Loucy (cell line): Measurements from ENCODE around the gene TMOD1.
"Not testable (repeated sequence)": the region's sequence is repeated elsewhere in the genome, so short reads cannot be mapped to it uniquely, and the experiment has no call there.

Experiments used
- H2AFZ ChIP-seq: fragments of 200-600 bp; sonication (generic); 2 replicates; pipeline ENCODE4 v1.6.0; 2016; ENCODE audit warnings: antibody characterized with exemption, mild to moderate bottlenecking, low read length, moderate library complexity
- H3F3A ChIP-seq: fragments of 200-600 bp; 2 replicates; pipeline ENCODE4 v1.6.0; 2016; ENCODE audit warnings: antibody characterized with exemption, low read depth, mild to moderate bottlenecking
- H3K27me3 ChIP-seq: fragments of 200-600 bp; sonication (generic); 2 replicates; pipeline ENCODE4 v1.6.1; 2014; ENCODE audit warnings: low read length, mild to moderate bottlenecking; ENCODE audit not compliant: insufficient read depth, poor library complexity, severe bottlenecking
- H3K36me3 ChIP-seq: fragments of 200-600 bp; sonication (generic); 2 replicates; pipeline ENCODE4 v1.6.1; 2016; ENCODE audit warnings: low read length; ENCODE audit not compliant: insufficient read depth
- H3K4me1 ChIP-seq: fragments of 200-600 bp; sonication (generic); 2 replicates; pipeline ENCODE4 v1.5.1; 2014; ENCODE audit warnings: low read length, mild to moderate bottlenecking; ENCODE audit not compliant: insufficient read depth, poor library complexity, severe bottlenecking
- H3K4me2 ChIP-seq: fragments of 200-600 bp; sonication (generic); 2 replicates; pipeline ENCODE4 v1.6.0; 2014; ENCODE audit warnings: antibody characterized with exemption, low read length, low read depth, mild to moderate bottlenecking; ENCODE audit not compliant: poor library complexity, severe bottlenecking
- H3K4me3 ChIP-seq: fragments of 200-600 bp; sonication (generic); 2 replicates; pipeline ENCODE4 v1.5.1; 2014; ENCODE audit warnings: low read length, mild to moderate bottlenecking, mixed read lengths; ENCODE audit not compliant: poor library complexity, severe bottlenecking
- H3K79me2 ChIP-seq: fragments of 200-600 bp; sonication (generic); 2 replicates; pipeline ENCODE4 v1.6.1; 2014; ENCODE audit warnings: low read length; ENCODE audit not compliant: insufficient read depth
- H3K9ac ChIP-seq: fragments of 200-600 bp; sonication (generic); 2 replicates; pipeline ENCODE4 v1.6.0; 2014; ENCODE audit warnings: mild to moderate bottlenecking, low read depth, low read length, moderate library complexity; ENCODE audit not compliant: poor library complexity, severe bottlenecking
- H3K9me2 ChIP-seq: fragments of 200-600 bp; sonication (generic); replicated peaks from 2 replicates; pipeline ENCODE4 v1.6.1; 2016; ENCODE audit warnings: low read depth, low read length, mixed read lengths
- H3K9me3 ChIP-seq: fragments of 200-600 bp; sonication (generic); 2 replicates; pipeline ENCODE4 v1.6.1; 2014; ENCODE audit warnings: mild to moderate bottlenecking, antibody characterized with exemption, low read length, low read depth; ENCODE audit not compliant: insufficient read depth
- H4K20me1 ChIP-seq: fragments of 200-600 bp; sonication (generic); 2 replicates; pipeline ENCODE4 v1.6.0; 2014; ENCODE audit warnings: antibody characterized with exemption, low read length, mild to moderate bottlenecking; ENCODE audit not compliant: insufficient read depth, poor library complexity, severe bottlenecking
- CTCF ChIP-seq: fragments of 200-600 bp; sonication (generic); conservative IDR thresholded peaks from 2 replicates; pipeline ENCODE4 v1.5.1; 2014; ENCODE audit warnings: mild to moderate bottlenecking, antibody characterized with exemption, low read length
- EZH2phosphoT487 ChIP-seq: fragments of 200-600 bp; IDR thresholded peaks from 2 replicates; pipeline ENCODE4 v1.6.1; 2018; ENCODE audit warnings: antibody characterized with exemption, mild to moderate bottlenecking, moderate library complexity, borderline replicate concordance

TMOD1 gene

GRCh38 chr9:97487107-97487506, 14.4 kb upstream of the TMOD1 start:
- TF ChIP-seq EZH2phosphoT487: no peak
- TF ChIP-seq CTCF: peak; percentile 50
- H3K4me1 ChIP-seq: no peaks in the 10 kb centered on the region
- H3K9me3 ChIP-seq: no peaks in the 10 kb centered on the region
- H3K9me2 ChIP-seq: no peaks in the 10 kb centered on the region
- no peak overlapping the region for H2AFZ ChIP-seq
- no peak overlapping the region for H3K9ac ChIP-seq
- no peak overlapping the region for H3K4me3 ChIP-seq
- no peaks in the 10 kb centered on the region for H3K79me2 ChIP-seq
- H3K27me3 ChIP-seq: no peaks in the 10 kb centered on the region
- no peaks in the 10 kb centered on the region for H4K20me1 ChIP-seq
- no peaks in the 10 kb centered on the region for H3F3A ChIP-seq
- H3K36me3 ChIP-seq: peaks cover 5% of the 10 kb centered on the region; the same call in 1 of the 2 replicates
- H3K4me2 ChIP-seq: no peak overlapping the region

- H3K4me3 ChIP-seq: no peak overlapping the region
- H3K9ac ChIP-seq: no peak overlapping the region
- H3K36me3 ChIP-seq: peaks cover 3% of the 10 kb centered on the region; the same call in 1 of the 2 replicates
- no peaks in the 10 kb centered on the region for H3K27me3 ChIP-seq
- H3F3A ChIP-seq: no peaks in the 10 kb centered on the region
- no peaks in the 10 kb centered on the region for H3K9me3 ChIP-seq
- no peaks in the 10 kb centered on the region for H3K79me2 ChIP-seq
- H4K20me1 ChIP-seq: no peaks in the 10 kb centered on the region
- H3K9me2 ChIP-seq: no peaks in the 10 kb centered on the region
- H3K4me1 ChIP-seq: no peaks in the 10 kb centered on the region
- H2AFZ ChIP-seq: no peak overlapping the region
- H3K4me2 ChIP-seq: no peak overlapping the region
- TF ChIP-seq EZH2phosphoT487: no peak
- TF ChIP-seq CTCF: no peak
Observed at GRCh38 chr9:97487861-97488260, 13.6 kb upstream of the TMOD1 start.

- Histone ChIP-seq H3K4me2 (no peak overlapping the region), H3K9me2 (no peaks in the 10 kb centered on the region), H3K79me2 (no peaks in the 10 kb centered on the region), H3F3A (no peaks in the 10 kb centered on the region), H3K36me3 (no peaks in the 10 kb centered on the region), H2AFZ (no peak overlapping the region), H3K27me3 (no peaks in the 10 kb centered on the region), H3K9me3 (no peaks in the 10 kb centered on the region), H3K4me1 (no peaks in the 10 kb centered on the region), H3K4me3 (no peak overlapping the region), H3K9ac (no peak overlapping the region), H4K20me1 (no peaks in the 10 kb centered on the region)
- TF ChIP-seq EZH2phosphoT487 (no peak), CTCF (no peak)
Observed at GRCh38 chr9:97491216-97491999, 10.1 kb upstream of the TMOD1 start.

- not testable (repeated sequence) for H3K9me2 ChIP-seq, H3F3A ChIP-seq, H3K9ac ChIP-seq, H3K36me3 ChIP-seq, H2AFZ ChIP-seq, H3K4me3 ChIP-seq, H3K9me3 ChIP-seq, H3K4me2 ChIP-seq, H3K79me2 ChIP-seq, H4K20me1 ChIP-seq, H3K4me1 ChIP-seq
- peaks cover 16% of the 10 kb centered on the region for H3K27me3 ChIP-seq
Observed at GRCh38 chr9:97497558-97498375, 3.7 kb upstream of the TMOD1 start.

GRCh38 chr9:97498846-97499245, 2.6 kb upstream of the TMOD1 start:
- not testable (repeated sequence) for H3K9me2 ChIP-seq, H3K9ac ChIP-seq, H3K36me3 ChIP-seq, H3K4me1 ChIP-seq, H3K4me2 ChIP-seq, H3K9me3 ChIP-seq, H2AFZ ChIP-seq, H3F3A ChIP-seq, H3K79me2 ChIP-seq, H3K4me3 ChIP-seq, H4K20me1 ChIP-seq
- H3K27me3 ChIP-seq: peaks cover 16% of the 10 kb centered on the region
